Lung (tissue), 12 donors: ENCODE measurements around the gene KIF23. TPM values are rescaled to one million over a fixed set of nuclear protein-coding genes. Genes with fewer than 3 reads are reported as not detected.
"Not testable (repeated sequence)": the region's sequence is repeated elsewhere in the genome, so short reads cannot be mapped to it uniquely, and the experiment has no call there.

ENCODE experiments used
- ATAC-seq: fragments of 200-7000 bp; cut with Tn5 transposase; one replicate; pipeline ENCODE4 v1.9.1; 2020; ENCODE audit warnings: moderate number of reproducible peaks; ENCODE audit not compliant: insufficient read depth, low FRiP score
- DNase-seq, 3 donors: peaks; one replicate each; pipeline ENCODE4 v3.0.0-alpha.2; 2013 to 2017
- H3K27ac ChIP-seq, 2 donors: one replicate each; pipeline ENCODE4 v1.5.1; 2013; ENCODE audit warnings: mild to moderate bottlenecking in 2 of 2, moderate library complexity in 2 of 2, control low read depth in 1 of 2, inconsistent platforms in 1 of 2, low read depth in 1 of 2, low read length in 1 of 2
- H3K27me3 ChIP-seq, 3 donors: one replicate each; pipeline ENCODE4 v1.5.1; 2013; ENCODE audit warnings: low read length in 2 of 3; ENCODE audit not compliant: control insufficient read depth in 3 of 3, insufficient read depth in 3 of 3
- H3K36me3 ChIP-seq, 4 donors: one replicate each; pipeline ENCODE4 v1.5.1; 2013; ENCODE audit warnings: low read length in 4 of 4, mild to moderate bottlenecking in 1 of 4, moderate library complexity in 1 of 4; ENCODE audit not compliant: control insufficient read depth in 4 of 4, insufficient read depth in 4 of 4
- H3K4me1 ChIP-seq, 5 donors: one replicate each; pipeline ENCODE4 v1.5.1; 2013; ENCODE audit warnings: low read length in 5 of 5, mild to moderate bottlenecking in 2 of 5, moderate library complexity in 1 of 5; ENCODE audit not compliant: control insufficient read depth in 5 of 5, insufficient read depth in 5 of 5
- H3K4me3 ChIP-seq: one replicate; pipeline ENCODE4 v1.5.1; 2013; ENCODE audit warnings: mild to moderate bottlenecking, control low read depth, moderate library complexity
- H3K9ac ChIP-seq, 2 donors: one replicate each; pipeline ENCODE4 v1.5.1; 2013; ENCODE audit warnings: low read length in 2 of 2, control low read depth in 1 of 2; ENCODE audit not compliant: insufficient read depth in 1 of 2
- H3K9me3 ChIP-seq, 4 donors: one replicate each; pipeline ENCODE4 v1.5.1; 2013; ENCODE audit warnings: low read length in 3 of 4, mild to moderate bottlenecking in 1 of 4, moderate library complexity in 1 of 4; ENCODE audit not compliant: control insufficient read depth in 4 of 4, insufficient read depth in 3 of 4
- WGBS, 2 donors: extraction: QIAGEN DNeasy Blood & Tissue Kit; methylation state at CpG; one replicate each; pipeline ENCODE4 v1.1.7; 2013; 5-methylcytosine and 5-hydroxymethylcytosine counted together
- polyA plus RNA-seq, 2 donors: library from polyadenylated mRNA; stranded (reverse); fragments of 200-250 nt; gene quantifications; one replicate each; pipeline ENCODE4 v1.2.1, GENCODE V29; 2013
- total RNA-seq, 2 donors: library from RNA; depleted of rRNA in 1 of 2; stranded (reverse); fragments of >200 nt in 1 of 2; gene quantifications; one replicate each; pipeline ENCODE4 v1.2.1, GENCODE V29; 2014 to 2021
- TF ChIP-seq, protein P1 (sequence below): IDR thresholded peaks from 2 replicates; pipeline ENCODE4 v1.5.1; 2012; ENCODE audit warnings: mild to moderate bottlenecking; ENCODE audit errors: control extremely low read depth, extremely low read depth
- donor health status: control.
- donor health status: control.
- donor health status: Bipolar disorder and iron deficiency.
- donor health status: healthy.
- donor health status: DM: yes; HTN: yes; CAD: no.

Gene KIF23
- total and polyA plus RNA-seq, 4 donors: 1.4 to 15.4 (median 1.8) TPM

DNA sequence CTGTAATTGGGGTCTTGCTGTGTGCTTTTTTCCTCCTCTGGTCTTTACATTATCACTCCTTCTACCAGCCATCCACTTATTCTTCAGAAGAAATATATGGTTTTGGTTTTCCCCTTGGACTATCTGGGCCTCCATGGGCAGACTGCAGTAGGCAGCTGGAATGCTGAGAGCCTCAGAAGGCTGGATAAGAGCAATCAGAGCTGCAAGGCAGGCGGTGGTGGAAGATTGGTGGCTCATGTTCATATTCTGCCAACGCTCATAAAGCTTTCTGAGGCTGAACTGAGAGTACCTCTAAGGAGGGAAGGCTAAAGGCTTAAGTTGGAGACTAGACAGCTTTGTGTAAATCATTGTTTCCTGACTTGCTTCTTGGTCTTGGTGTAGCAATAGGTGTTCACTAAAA lies 32.8 kb downstream of the KIF23 start:
- Histone ChIP-seq H3K36me3 (peaks cover 0 to 10% (median 3%) of the 10 kb centered on the region in 4 donors), H3K4me1 (peaks cover 0 to 4% (median 0%) of the 10 kb centered on the region in 5 donors), H3K27ac (no peak overlapping the region), H3K4me3 (no peak overlapping the region), H3K9ac (no peak overlapping the region), H3K9me3 (no peaks in the 10 kb centered on the region), H3K27me3 (no peaks in the 10 kb centered on the region)
- TF ChIP-seq, protein P1, sequence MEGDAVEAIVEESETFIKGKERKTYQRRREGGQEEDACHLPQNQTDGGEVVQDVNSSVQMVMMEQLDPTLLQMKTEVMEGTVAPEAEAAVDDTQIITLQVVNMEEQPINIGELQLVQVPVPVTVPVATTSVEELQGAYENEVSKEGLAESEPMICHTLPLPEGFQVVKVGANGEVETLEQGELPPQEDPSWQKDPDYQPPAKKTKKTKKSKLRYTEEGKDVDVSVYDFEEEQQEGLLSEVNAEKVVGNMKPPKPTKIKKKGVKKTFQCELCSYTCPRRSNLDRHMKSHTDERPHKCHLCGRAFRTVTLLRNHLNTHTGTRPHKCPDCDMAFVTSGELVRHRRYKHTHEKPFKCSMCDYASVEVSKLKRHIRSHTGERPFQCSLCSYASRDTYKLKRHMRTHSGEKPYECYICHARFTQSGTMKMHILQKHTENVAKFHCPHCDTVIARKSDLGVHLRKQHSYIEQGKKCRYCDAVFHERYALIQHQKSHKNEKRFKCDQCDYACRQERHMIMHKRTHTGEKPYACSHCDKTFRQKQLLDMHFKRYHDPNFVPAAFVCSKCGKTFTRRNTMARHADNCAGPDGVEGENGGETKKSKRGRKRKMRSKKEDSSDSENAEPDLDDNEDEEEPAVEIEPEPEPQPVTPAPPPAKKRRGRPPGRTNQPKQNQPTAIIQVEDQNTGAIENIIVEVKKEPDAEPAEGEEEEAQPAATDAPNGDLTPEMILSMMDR: no peak
- ATAC-seq (no peak), DNase-seq (no peak)
- 86 to 91% methylated on average over 2 of the region's 2 CpGs for WGBS, 2 donors

DNA sequence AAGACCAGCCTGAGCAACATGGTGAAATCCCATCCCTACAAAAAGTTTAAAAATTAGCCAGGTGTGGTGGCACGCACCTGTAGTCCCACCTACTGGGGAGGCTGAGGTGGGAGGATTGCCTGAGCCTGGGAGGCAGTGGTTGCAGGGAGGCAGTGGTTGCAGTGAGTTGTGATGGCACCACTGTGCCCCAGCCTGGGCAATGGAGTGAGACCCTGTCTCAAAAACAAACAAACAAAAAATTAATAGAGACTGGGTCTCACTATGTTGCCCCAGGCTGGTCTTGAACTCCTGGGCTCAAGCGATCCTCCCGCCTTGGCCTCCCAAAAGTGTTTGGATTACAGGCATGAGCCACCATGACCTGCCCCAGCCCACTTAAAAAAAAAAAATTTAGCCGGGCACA lies 36.1 kb downstream of the KIF23 start:
- not testable (repeated sequence) for DNase-seq, H3K9me3 ChIP-seq, H3K27ac ChIP-seq, H3K9ac ChIP-seq, ATAC-seq, H3K27me3 ChIP-seq, H3K4me3 ChIP-seq
- H3K36me3 ChIP-seq: peaks cover 3 to 17% (median 7%) of the 10 kb centered on the region in 4 donors
- peaks cover 2 to 24% (median 8%) of the 10 kb centered on the region in 5 donors for H3K4me1 ChIP-seq
- WGBS, 2 donors: 98 to 99% methylated on average over 4 of the region's 4 CpGs

DNA sequence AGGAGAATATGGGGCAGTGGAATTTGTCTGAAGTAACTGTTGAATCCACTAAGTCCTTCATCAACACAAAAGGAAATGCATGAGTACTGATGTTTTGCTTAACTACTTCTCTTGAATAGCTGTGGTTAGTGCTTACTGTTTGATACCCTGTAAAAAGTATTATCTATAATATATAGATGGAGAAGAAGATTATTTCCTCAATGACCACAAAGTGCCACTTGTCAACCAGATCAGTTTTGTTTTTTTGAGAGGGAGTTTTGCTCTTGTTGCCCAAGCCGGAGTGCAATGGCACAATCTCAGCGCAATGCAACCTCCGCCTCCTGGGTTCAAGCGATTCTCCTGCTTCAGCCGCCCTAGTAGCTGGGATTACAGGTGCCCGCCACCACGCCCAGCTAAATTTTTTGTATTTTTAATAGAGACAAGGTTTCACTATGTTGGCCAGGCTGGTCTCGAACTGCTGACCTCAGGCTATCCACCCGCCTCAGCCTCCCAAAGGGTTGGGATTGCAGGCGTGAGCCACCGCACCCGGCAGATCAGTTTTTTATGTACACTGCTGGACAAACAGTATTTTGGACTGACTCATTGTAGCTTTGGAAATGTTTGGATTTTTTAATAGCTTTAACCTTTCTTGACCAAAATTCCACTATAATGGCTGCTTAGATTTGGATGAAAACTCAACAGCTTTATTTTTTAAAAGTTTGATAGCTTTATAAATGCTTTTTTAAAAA lies 37.0 kb downstream of the KIF23 start:
- Histone ChIP-seq H3K27ac (no peak overlapping the region), H3K9ac (no peak overlapping the region), H3K27me3 (no peaks in the 10 kb centered on the region), H3K9me3 (no peaks in the 10 kb centered on the region), H3K4me1 (peaks cover 2 to 24% (median 8%) of the 10 kb centered on the region in 5 donors), H3K4me3 (no peak overlapping the region), H3K36me3 (peaks cover 6 to 21% (median 10%) of the 10 kb centered on the region in 4 donors)
- DNase-seq (no peak), ATAC-seq (no peak)
- 91 to 92% methylated on average over 12 of the region's 12 CpGs for WGBS, 2 donors
- TF ChIP-seq, protein P1: no peak

DNA sequence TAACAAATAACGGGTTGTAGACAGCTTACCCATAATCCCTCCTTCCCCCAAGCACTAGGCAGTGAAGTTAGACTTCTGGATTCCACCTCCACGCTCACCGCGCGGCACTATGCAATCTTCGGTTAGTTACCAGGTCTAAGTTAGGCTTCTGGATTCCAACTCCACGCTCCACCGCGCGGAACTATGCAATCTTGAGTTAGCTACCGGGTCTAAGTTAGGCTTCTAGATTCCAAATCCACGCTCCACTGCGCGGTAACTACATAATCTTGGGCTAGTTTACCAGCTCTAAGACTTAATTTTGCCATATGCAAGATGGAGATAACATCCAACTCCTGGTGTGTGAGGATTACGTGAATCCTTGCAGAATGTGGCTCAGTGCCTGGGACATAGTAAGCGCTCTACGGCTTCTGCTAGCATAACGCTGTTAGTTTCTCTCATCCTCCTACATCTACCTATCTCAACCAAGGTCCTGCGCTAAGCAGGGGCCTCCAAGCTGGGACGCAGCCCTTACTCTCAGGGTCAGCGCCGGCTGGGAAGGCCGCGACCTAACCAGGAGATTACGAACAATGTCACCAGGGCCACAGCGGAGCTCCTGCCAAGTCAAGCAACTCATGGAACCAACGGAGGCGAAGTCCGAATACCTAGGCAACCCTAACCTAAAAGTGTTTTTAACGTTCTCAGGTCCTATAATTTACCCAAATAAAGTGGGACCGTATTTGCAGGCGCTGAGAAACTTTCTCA lies 38.0 kb downstream of the KIF23 start:
- Histone ChIP-seq H3K27ac (peak overlapping the region; percentile 77 to 95), H3K9me3 (no peaks in the 10 kb centered on the region), H3K4me1 (peaks cover 2 to 24% (median 9%) of the 10 kb centered on the region in 5 donors), H3K4me3 (peak overlapping the region; percentile 33), H3K36me3 (peaks cover 7 to 19% (median 15%) of the 10 kb centered on the region in 4 donors), H3K9ac (peak overlapping the region in 1 of 2 donors; percentile 97), H3K27me3 (no peaks in the 10 kb centered on the region)
- 10 to 25% methylated on average over 32 of the region's 32 CpGs for WGBS, 2 donors
- ATAC-seq (peak; percentile 7), DNase-seq (peak in 1 of 3 donors; percentile 71)
- TF ChIP-seq, protein P1: no peak
